ENCODE results near the gene VRK1. TPM values are rescaled to one million over a fixed set of nuclear protein-coding genes. Genes with fewer than 3 reads are reported as not detected.
A peak's percentile ranks its signal among the peaks of the same experiment; 100 is the strongest.

VRK1 gene
- total and polyA plus RNA-seq, 4 donors, result 1.8 to 50.4 (median 3.3) TPM

GRCh38 chr14:96838449-96838848, 41.3 kb downstream of the VRK1 start:
- no peak overlapping the region for H3K27ac ChIP-seq (ENCODE audit: low read depth in 1 of 2, low read length in 2 of 2)
- no peaks in the 10 kb centered on the region for H3K9me3 ChIP-seq (ENCODE audit: control insufficient read depth in 4 of 4, low read length in 3 of 4)
- peaks cover 0 to 5% (median 0%) of the 10 kb centered on the region in 4 donors for H3K4me1 ChIP-seq (ENCODE audit: control insufficient read depth in 4 of 4, insufficient read depth in 4 of 4, low read length in 3 of 4)
- no peak for DNase-seq (ENCODE audit: low spot score)
- whole genome bisulfite sequencing, result 99% methylated on average over 4 of the region's 4 CpGs
- H3K36me3 ChIP-seq (ENCODE audit: control insufficient read depth in 4 of 4, insufficient read depth in 3 of 4, low read depth in 1 of 4, low read length in 3 of 4), result no peaks in the 10 kb centered on the region
- no peaks in the 10 kb centered on the region for H3K27me3 ChIP-seq (ENCODE audit: control insufficient read depth in 4 of 4, insufficient read depth in 4 of 4, low read length in 3 of 4)
- TF ChIP-seq YY1 (IDR thresholded peaks at IDR 0.05) (no peak), CTCF (IDR thresholded peaks at IDR 0.05; ENCODE audit: low read depth, low read length, missing input control) (no peak), MAX (IDR thresholded peaks at IDR 0.05) (no peak)
- H3K4me3 ChIP-seq (ENCODE audit: low read depth in 1 of 3, low read length in 3 of 3), result no peak overlapping the region
- no peak overlapping the region for H3K9ac ChIP-seq (ENCODE audit: low read depth in 1 of 2, low read length in 2 of 2)

GRCh38 chr14:96839251-96839650, 42.1 kb downstream of the VRK1 start:
- H3K4me3 ChIP-seq (ENCODE audit: low read depth in 1 of 3, low read length in 3 of 3), result no peak overlapping the region
- H3K36me3 ChIP-seq (ENCODE audit: control insufficient read depth in 4 of 4, insufficient read depth in 3 of 4, low read depth in 1 of 4, low read length in 3 of 4), result no peaks in the 10 kb centered on the region
- WGBS, result 95% methylated on average over 2 of the region's 2 CpGs

GRCh38 chr14:96843137-96843536, 46.0 kb downstream of the VRK1 start:
- Histone ChIP-seq H3K27me3 (ENCODE audit: control insufficient read depth in 4 of 4, insufficient read depth in 4 of 4, low read length in 3 of 4) (no peaks in the 10 kb centered on the region), H3K36me3 (ENCODE audit: control insufficient read depth in 4 of 4, insufficient read depth in 3 of 4, low read depth in 1 of 4, low read length in 3 of 4) (peaks cover 0 to 2% (median 0%) of the 10 kb centered on the region in 4 donors), H3K27ac (ENCODE audit: low read depth in 1 of 2, low read length in 2 of 2) (no peak overlapping the region), H3K9ac (ENCODE audit: low read depth in 1 of 2, low read length in 2 of 2) (no peak overlapping the region), H3K9me3 (ENCODE audit: control insufficient read depth in 4 of 4, low read length in 3 of 4) (no peaks in the 10 kb centered on the region), H3K4me3 (ENCODE audit: low read depth in 1 of 3, low read length in 3 of 3) (no peak overlapping the region), H3K4me1 (ENCODE audit: control insufficient read depth in 4 of 4, insufficient read depth in 4 of 4, low read length in 3 of 4) (peaks cover 0 to 5% (median 0%) of the 10 kb centered on the region in 4 donors)
- TF ChIP-seq EGR1 (IDR thresholded peaks at IDR 0.05; ENCODE audit: low read depth in 2 of 2), result no peak
- TF ChIP-seq HNF4A (conservative IDR thresholded peaks at IDR 0.05), result peak; percentile 44 to 59
- TF ChIP-seq RXRA (IDR thresholded peaks at IDR 0.05), result peak; percentile 48 to 64
- DNase-seq (ENCODE audit: low spot score), result no peak

More at GRCh38 chr14:96839251-96839650, 42.1 kb downstream of the VRK1 start:
- no peaks in the 10 kb centered on the region for H3K9me3 ChIP-seq (ENCODE audit: control insufficient read depth in 4 of 4, low read length in 3 of 4)
- H3K27ac ChIP-seq (ENCODE audit: low read depth in 1 of 2, low read length in 2 of 2), result no peak overlapping the region
- peaks cover 0 to 5% (median 0%) of the 10 kb centered on the region in 4 donors for H3K4me1 ChIP-seq (ENCODE audit: control insufficient read depth in 4 of 4, insufficient read depth in 4 of 4, low read length in 3 of 4)
- no peak for DNase-seq (ENCODE audit: low spot score)
- no peaks in the 10 kb centered on the region for H3K27me3 ChIP-seq (ENCODE audit: control insufficient read depth in 4 of 4, insufficient read depth in 4 of 4, low read length in 3 of 4)
- TF ChIP-seq FOXA1 (IDR thresholded peaks at IDR 0.05) (no peak), CTCF (IDR thresholded peaks at IDR 0.05; ENCODE audit: low read depth, low read length, missing input control) (no peak), YY1 (IDR thresholded peaks at IDR 0.05) (no peak), RXRA (IDR thresholded peaks at IDR 0.05) (no peak), MAX (IDR thresholded peaks at IDR 0.05) (no peak)
- H3K9ac ChIP-seq (ENCODE audit: low read depth in 1 of 2, low read length in 2 of 2), result no peak overlapping the region

Measured in liver (tissue), 9 donors.